GM19463 (cell line): ENCODE data around the gene FAM227A.
"Not testable (repeated sequence)": the region's sequence is repeated elsewhere in the genome, so short reads cannot be mapped to it uniquely, and the experiment has no call there.

Experiments
- ATAC-seq: cut with Tn5 transposase; IDR thresholded peaks from one replicate; pipeline ENCODE4 v1.9.1; 2021; ENCODE audit warnings: mild to moderate bottlenecking, moderate library complexity; ENCODE audit not compliant: unreplicated experiment

Gene FAM227A

DNA sequence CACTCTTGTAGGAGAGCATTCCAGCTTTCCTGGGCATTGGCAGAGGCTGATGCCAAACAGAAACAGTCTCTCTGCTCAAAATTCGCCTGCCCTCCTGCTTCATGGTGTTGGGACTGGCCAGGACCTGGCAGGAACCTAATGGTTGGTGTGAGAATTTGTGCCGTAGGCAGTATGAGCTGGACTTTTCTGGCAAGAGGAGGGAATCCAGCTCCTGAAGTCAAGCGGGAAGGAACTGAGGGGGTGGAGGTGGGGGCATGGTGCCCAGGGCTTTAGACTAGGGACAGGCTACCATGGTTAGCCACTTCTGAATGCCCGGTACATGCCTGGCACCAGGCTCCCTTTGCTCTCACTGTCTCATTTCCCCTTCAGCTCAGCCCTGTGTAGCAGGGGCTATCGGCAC lies 18.7 kb upstream of the FAM227A start:
- ATAC-seq, result no peak

DNA sequence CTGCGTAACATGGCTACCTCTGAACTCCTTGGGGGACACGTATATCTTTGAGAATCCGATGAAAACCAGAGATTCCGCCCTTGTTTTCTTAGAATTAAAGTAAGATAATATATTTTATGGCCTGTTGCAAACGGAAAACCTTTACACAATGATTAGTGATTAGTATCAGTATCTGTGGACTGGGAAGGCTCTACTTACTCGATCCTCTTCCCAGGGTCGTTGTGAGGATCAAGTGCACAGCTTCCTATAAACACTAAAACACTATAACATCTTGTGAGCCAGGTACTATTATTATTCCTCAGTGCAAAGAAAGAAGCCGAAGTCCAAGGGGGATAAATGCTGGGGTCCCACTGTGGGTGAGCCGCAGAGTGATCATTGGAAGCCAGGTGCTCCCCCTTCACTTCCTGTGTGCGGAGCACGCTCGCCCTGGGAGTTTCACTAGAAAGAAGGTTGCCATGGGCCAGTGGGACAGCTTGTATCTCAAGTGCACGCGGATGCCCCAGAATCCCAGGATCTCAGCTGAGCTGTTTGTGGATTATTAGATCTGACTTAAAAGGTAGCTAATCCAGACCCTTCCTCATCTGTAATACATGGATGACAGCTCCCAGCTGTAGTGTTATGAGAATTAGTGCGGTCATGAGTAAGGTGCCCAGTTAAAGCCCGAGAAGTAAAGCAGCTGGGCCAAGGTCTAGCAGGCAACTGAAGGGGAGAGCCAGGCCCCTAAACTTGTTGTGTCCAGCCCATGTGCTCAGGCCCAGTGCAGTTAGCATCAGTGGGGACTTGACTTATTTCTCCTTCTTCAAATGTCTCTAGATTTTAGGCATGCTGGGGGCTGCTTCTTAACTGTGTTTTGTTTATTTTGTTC lies 1.1 kb upstream of the FAM227A start:
- ATAC-seq, result no peak

DNA sequence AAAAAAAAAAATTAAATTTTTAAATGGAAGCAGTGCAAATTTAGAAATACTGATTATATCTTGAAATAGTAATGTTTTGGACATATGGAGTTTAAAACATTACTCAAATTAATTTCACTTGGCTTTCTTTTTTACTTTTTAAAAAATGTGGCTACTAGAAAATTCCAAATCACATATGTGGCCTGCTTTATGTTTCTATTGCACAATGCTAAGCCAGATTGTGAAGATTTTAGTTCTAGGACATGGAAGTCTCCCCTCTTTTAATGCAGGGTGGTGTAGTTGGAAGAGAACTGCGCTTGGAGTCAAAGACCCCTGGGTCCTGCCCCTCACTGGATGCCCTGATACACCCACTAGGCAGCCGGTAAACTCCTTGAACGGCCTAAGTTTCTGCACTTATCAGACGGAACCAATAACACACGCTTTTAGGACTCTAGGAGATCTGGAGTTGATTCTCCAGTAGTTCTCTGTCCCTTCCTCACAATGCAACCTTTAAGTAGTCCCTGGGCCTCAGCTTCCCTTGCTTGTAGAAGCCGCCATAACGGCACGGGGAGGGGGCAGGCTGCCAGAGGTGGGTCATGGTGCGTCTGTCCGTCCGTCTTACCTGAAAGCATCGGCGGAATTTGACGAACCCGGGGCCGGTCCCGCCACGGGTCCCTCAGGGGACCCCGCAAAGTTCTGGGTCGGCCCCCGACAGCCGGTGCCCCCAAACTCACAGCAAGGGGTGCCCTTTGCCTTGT lies 505 bp downstream of the FAM227A start:
- ATAC-seq, result no peak

DNA sequence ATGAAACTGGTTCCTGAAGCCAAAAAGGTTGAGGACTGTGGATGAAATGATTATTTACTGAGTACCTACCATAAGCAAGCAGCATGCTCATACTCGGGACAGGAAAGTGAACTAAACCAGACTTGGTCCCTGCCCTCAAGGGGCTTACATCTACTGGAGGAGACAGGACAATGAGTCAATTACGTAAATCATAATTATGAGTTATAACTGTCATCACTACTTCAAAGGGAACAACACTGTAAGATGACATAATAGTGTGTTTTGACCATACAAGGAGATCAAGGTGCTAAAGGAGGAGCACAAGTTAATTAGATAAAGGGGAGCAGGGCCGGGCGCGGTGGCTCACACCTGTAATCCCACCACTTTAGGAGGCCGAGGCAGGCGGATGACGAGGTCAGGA lies 2.5 kb downstream of the FAM227A start:
- no peak for ATAC-seq

DNA sequence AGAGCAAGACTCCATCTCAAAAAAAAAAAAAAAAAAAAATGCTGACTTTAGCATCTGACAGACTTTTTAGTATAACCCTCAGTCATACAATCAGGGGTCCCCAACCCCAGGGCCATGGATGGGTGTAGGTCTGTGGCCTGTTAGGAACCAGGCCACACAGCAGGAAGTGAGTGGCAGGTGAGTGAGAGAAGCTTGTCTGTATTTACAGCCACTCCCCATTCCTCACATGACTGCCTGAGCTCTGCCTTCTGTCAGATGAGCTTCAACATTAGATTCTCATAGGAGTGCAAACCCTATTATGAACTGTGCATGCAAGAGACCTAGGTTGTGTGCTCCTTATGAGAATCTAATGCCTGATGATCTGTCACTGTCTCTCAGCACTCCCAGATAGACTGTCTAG lies 3.3 kb downstream of the FAM227A start:
- no peak for ATAC-seq

DNA sequence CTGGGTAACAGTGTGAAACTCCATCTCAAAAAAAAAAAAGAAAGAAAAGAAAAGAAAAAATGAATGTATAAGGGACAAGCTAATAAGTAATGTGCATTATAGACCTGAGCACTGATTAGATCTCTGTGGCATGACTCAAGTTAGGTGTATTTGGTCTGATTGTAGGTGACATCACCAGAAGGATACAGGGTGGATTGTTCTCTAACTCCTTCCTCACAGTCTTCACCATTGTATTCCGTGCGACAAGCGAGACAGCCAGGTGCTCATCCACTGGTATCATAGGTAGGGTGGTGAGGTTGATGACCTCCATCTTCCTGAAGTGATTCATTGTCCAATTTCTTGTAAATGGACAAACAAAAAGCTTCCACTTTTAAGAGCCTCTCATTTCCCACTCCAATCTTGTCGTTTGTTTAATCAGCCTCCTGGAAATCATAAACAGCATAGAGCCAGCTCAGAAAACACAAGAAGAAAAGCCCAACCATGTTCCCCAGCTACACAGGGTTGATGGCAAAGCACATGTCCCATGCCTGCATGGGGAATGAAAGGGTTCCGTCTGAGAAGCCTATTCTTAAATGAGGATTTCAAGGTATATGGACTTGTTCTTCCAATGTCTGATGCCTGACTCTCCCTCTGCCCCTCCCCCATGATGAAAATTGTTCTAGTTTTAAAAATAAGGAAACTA lies 6.2 kb downstream of the FAM227A start:
- no peak for ATAC-seq

DNA sequence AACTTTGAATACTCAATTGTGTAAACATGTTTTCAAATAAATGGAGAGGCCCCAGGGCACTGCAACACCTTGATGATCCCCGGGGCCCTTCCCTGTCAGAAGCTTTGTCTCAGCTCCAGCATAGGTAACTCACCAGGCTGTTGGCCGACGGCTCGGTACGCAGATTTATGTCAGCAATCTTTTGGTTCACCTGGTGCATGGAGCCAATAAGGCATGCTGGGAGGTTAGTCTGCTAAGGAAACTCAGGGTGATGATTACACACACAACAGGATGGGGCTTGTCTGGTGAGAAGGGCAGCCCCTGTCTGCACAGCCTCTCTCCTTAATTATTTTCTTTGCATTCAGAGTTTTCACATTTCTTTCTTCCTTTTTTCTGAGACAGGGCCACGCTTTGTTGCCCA lies 10.8 kb downstream of the FAM227A start:
- ATAC-seq, result no peak

DNA sequence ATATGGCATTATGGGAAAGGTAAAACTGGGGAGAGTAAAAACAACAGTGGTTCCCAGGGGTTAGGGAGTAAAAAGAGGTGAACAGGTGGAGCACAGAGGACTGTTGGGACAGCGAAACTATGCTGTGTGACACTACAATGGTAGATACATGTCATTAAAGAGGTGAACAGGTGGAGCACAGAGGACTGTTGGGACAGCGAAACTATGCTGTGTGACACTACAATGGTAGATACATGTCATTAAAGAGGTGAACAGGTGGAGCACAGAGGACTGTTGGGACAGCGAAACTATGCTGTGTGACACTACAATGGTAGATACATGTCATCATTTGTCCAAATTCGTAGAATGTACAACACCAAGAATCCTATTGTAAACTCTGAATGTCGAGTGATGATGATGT lies 11.9 kb downstream of the FAM227A start:
- ATAC-seq, result not testable (repeated sequence)

DNA sequence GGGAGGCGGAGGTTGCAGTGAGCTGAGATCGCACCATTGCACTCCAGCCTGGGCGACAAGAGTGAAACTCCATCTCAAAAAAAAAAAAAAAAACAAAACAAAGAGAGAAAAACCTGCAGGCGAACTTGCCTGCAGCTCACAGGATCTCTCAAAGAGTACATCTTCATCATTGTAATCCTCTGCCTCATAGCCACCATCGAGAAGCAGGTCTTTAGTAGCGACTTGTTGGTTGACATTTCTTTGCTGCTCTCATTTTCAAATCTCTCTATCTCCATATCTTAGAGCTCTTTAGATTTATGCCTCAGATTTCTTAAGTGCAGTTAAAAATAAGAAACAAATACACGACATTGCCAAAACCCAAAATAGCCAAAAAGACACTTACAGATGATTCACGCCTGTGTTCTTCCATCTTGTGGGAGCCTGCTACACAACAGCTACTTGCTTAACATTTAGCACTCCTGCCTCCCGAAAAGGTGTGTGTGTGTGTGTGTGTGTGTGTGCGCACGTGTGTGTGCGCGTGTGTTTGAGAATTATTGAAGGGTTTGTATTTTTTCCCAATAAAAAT lies 14.6 kb downstream of the FAM227A start:
- no peak for ATAC-seq

DNA sequence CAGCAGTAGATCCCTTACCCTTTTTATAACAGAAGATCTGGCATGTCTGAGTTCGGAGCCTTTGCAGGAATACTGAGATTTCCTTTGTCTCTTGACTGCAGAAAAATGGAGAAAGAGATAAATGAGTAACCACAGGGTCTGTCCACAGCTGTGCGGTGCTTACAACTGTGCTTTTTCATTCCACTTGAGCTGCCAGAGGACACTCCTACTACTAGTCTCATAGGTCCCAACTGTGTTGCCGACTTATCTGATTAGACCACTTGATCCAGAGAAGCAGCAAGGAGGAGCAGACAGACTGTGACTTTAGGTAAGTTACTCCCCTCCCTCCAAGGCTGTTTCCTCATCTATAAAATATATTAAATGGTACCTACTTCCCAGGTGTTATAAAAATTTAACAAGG lies 17.5 kb downstream of the FAM227A start:
- ATAC-seq, result no peak

DNA sequence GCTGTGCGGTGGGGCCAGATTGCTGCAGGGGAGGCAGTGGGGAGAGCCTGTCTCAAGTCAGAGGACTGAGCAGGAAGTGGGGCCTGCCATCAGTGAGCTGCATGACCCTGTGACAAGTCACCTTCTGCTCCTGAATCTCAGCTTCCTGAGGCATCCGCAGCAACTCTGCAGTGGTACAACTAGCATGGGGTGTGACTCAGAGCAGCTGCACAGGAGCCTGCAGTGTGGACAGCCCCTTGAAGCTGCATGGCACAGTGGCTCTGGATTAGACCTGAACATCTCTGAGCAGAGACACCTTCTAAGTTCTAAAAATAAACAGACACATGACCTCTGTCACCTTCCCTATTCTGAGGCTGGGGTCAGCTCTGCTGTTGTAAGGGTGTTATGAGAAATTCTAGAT lies 18.0 kb downstream of the FAM227A start:
- no peak for ATAC-seq

DNA sequence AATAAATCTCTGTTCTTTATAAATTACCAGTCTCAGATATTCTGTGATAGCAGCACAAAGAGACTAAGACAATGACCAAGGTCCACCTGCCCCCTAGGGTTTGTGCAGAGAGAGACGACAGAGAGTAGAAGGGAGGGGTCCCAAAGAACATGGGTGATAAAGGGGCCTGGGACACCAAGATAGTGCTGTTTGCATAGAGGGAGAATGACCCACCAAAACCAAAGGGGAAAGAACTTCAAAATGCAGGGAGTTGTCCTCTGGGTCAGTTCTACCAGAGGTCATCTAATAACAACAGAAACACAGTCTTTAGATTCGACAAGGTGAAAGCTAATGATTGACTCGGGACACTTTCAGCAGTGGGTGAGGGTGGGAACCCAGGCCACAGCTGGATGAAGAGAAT lies 23.7 kb downstream of the FAM227A start:
- no peak for ATAC-seq

DNA sequence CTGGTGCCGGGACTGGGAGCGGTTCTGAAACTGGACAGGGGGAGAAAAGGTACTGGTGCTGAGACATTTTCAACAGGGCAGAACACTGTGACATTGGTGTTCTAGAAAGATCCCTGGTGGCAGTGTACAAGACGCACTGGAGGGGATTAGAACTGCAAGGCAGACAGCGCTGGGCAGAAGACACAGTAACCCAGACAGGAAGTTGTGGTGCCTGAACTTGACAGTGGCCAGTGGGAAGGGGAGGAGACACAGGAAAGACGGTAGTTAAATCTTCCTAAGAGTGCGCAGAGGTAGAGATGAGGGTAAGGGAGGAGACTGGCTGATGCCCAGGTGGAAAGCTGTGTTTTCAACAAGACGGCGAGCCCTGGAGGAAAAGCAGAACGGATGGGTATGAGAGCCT lies 24.5 kb downstream of the FAM227A start:
- ATAC-seq, result no peak

DNA sequence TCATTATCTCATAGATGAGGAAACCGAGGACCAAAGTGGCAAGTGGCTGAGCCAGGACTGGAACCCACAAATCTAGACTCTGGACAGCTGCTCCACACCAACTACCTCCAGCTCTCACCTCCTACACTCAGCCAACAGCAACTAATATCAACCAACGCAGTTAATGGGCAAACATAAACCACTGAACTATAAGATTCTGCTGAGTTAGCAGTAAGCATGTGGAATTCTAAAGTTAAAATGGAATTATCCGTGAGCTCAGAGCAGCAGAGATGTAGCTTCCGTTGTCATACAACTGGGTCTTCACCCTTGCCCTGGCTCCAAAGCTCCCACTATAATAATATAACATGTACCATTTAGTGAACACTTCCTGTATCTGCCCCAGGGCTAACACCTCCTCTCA lies 27.1 kb downstream of the FAM227A start:
- ATAC-seq, result no peak

DNA sequence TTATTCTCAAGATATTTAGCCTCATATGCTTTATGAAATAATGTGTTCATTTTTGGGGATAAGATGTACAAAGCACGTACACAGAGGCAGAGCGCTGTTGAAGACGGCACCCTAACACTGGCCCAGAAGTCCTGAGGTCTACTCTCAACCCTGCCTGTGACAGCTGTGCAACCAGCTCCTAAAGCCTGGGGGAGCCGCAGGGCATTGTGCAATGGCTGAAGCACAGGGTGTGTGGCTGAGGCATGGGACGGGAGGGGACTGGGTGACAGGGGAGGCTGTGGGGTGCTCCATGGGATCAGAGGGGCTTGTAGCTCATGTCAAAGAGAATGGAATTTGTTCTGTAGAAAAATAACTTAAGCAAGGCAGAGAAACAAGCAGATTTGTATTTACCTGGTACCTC lies 27.7 kb downstream of the FAM227A start:
- ATAC-seq, result no peak

DNA sequence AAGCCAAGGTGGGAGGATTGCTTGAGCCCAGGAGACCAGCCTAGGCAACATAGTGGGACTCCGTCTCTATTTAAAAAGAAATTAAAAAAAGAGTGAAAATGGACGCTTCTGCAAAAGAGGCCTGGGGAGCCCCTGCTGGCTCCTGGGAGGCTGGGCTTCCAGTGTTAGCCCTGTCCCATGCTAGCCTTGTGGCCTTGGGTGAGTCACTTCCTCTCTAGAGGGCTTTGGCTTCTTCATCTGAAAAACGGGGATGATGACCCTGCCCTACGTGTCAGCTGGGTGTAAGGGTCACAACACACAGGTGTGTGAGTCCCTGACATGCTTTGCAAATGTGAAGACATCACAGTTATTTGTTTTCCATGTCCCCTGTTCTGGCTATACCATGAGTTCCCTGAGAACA lies 32.8 kb downstream of the FAM227A start:
- ATAC-seq, result no peak

DNA sequence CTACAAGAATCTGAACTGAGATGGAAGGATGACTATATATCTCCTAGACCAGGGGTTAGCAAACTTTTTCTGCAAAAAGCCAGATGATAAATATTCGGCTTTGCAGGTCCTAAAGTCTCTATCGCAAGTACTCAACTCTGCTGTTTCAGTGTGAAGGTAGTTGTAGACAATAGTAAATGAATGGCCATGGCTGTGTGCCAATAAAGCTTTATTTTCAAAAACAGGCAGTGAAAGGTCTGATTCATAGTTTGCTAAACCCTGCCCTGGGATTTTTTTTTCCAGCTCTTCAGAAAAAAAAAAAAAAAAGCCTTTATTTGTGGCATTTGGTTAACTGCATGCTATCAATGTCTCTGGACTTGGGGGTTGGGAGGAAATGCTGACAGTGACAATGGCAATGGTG lies 37.5 kb downstream of the FAM227A start:
- ATAC-seq, result no peak

DNA sequence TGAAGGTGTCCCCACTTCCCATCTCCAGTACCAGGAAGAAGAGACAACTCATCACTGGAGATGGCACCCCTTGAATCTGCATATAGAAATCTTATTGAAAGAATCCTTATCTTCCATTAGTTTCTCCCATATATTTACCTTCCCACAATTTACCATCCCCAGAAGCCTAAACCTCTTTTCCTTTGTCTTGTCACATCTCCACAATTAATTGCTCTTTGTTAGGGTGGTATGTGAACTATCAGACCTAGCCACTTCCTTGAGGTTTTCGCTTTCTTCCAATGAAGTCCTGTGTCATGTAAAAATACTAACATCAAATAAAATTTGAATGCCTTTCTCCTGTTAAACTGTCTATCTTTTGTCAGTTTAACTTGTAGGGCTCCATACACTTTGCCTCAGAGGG lies 37.9 kb downstream of the FAM227A start:
- no peak for ATAC-seq

DNA sequence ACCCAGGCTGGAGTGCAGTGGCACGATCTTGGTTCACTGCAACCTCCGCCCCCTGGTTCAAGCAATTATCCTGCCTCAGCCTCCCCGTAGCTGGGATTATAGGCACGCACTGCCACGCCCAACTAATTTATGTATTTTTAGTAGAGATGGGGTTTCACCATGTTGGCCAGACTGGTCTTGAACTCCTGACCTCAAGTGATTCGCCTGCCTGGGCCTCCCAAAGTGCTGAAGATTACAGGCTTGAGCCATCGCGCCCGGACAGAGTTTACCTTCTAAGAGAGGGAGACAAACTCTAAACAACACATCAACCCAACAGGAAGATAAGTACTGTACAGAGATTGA lies 41.2 kb downstream of the FAM227A start:
- ATAC-seq, result not testable (repeated sequence)

DNA sequence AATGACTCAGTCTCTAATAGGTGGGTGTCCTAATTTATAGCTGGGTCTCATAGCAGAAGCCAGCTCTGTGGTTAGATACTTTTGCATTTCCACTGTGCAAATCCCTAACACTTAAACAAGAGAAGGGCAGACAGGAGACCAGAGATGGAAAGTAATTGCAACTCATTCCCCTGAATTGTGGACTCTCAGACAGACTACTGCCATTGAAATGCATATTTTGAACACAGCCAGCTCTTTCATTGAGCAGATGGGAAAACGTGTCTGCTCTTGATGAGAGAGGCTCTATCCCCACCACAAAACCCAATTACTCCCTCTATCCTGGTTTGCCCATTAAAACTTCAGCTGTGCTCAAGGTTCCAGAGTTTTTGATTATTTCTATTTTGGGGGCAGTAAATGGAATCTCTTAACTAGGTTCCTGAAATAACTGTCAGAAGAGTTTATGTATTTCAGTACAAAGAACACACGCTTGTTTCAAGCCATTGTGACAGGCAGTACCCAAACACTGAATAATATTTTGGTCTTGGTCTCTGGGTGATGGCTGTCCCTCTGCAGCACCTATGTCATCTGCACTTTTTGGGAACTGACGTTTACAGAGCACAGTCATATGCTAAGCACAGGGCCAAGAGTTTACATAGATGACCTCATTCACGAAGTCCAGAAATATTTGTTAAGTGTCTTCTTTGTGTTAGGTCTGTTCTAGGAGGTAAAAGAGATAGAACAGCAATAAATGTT lies 41.7 kb downstream of the FAM227A start:
- ATAC-seq, result no peak

DNA sequence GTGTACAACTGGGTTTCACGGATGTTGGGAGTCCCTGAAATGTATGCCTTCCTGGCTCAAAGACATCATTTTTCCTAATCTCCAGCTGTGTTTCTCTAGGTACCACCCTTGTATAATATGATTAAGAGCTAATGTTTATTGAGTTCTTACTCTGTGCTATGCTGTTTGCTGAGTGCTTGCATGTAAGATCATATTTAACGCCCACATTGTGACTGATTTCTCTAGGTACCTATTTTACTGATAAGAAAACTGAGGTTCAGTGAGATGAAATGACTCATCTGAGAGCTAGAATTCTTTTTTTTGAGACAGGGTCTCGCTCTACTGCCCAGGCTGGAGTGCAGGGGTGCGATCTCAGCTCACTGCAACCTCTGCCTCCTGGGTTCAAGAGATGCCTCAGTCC lies 42.6 kb downstream of the FAM227A start:
- no peak for ATAC-seq
